AG04450 (cell line): ENCODE data around the gene MED12L. TPM values are rescaled to one million over a fixed set of nuclear protein-coding genes. Genes with fewer than 3 reads are reported as not detected.
"Not testable (repeated sequence)": the region's sequence is repeated elsewhere in the genome, so short reads cannot be mapped to it uniquely, and the experiment has no call there.

Experiments used
- CTCF ChIA-PET: fragments of 300-600, 350-600 bp; formaldehyde crosslinking; extraction: SDS; loops from one replicate; lab custom pipeline; 2022; ENCODE audit warnings: antibody characterized with exemption, inconsistent platforms; lab: Charles Lee
- POLR2A ChIA-PET: fragments of 350-600 bp; formaldehyde crosslinking; extraction: SDS; loops from one replicate; lab custom pipeline; 2021; ENCODE audit warnings: antibody characterized with exemption, inconsistent platforms; lab: Yijun Ruan, JAX
- DNase-seq: peaks from one replicate; pipeline ENCODE4 v3.0.0-alpha.2; 2011; ENCODE audit warnings: low read depth, low spot score
- H3K27ac ChIP-seq: one replicate; pipeline ENCODE4 v1.5.1; 2012; ENCODE audit warnings: low read depth, low read length, control low read depth
- H3K27me3 ChIP-seq: one replicate; pipeline ENCODE4 v1.6.0; 2012; ENCODE audit warnings: low read length; ENCODE audit not compliant: control insufficient read depth, insufficient read depth
- H3K4me3 ChIP-seq: 2 replicates; pipeline ENCODE4 v1.5.1; 2011; ENCODE audit warnings: mild to moderate bottlenecking, low read depth, low read length, control low read depth
- H3K9me3 ChIP-seq: 2 replicates; pipeline ENCODE4 v1.5.1; 2012; ENCODE audit warnings: low read length; ENCODE audit not compliant: control insufficient read depth, insufficient read depth
- CTCF ChIP-seq: IDR thresholded peaks from 2 replicates; pipeline ENCODE4 v1.5.1; 2011; ENCODE audit warnings: low read depth, low read length, control low read depth, inconsistent platforms
- polyA plus RNA-seq: library from polyadenylated mRNA; depleted of rRNA; stranded (reverse); fragments of >200 nt; gene quantifications from 2 replicates; pipeline ENCODE4 v1.2.3, GENCODE V29; 2011

The MED12L gene
- polyA plus RNA-seq, 1 experiment, result 0.26 TPM

GRCh38 chr3:151074256-151074655 is 11.2 kb upstream of the MED12L start:
- Histone ChIP-seq H3K27ac (no peak overlapping the region), H3K27me3 (peaks cover 18% of the 10 kb centered on the region), H3K9me3 (no peaks in the 10 kb centered on the region), H3K4me3 (no peak overlapping the region)
- ChIA-PET POLR2A (no interaction called here), CTCF (no interaction called here)
- no peak for DNase-seq
- no peak for TF ChIP-seq CTCF

GRCh38 chr3:151075869-151076562 is 9.4 kb upstream of the MED12L start:
- POLR2A ChIA-PET, result no interaction called here
- Histone ChIP-seq H3K4me3 (no peak overlapping the region), H3K27ac (no peak overlapping the region), H3K27me3 (peaks cover 22% of the 10 kb centered on the region), H3K9me3 (no peaks in the 10 kb centered on the region)
- TF ChIP-seq CTCF, result no peak
- DNase-seq, result no peak
- CTCF ChIA-PET, result no interaction called here

- no peak for TF ChIP-seq CTCF
- ChIA-PET CTCF (no interaction called here), POLR2A (no interaction called here)
- Histone ChIP-seq H3K27ac (no peak overlapping the region), H3K4me3 (no peak overlapping the region), H3K9me3 (no peaks in the 10 kb centered on the region), H3K27me3 (peaks cover 22% of the 10 kb centered on the region)
- no peak for DNase-seq
Observed at GRCh38 chr3:151076626-151077025, 8.8 kb upstream of the MED12L start.

- H3K9me3 ChIP-seq, CTCF ChIA-PET, H3K27ac ChIP-seq, POLR2A ChIA-PET, H3K4me3 ChIP-seq, DNase-seq: not testable (repeated sequence)
- peaks cover 39% of the 10 kb centered on the region for H3K27me3 ChIP-seq
Observed at GRCh38 chr3:151081082-151081481, 4.4 kb upstream of the MED12L start.

GRCh38 chr3:151082880-151083838 is 2.3 kb upstream of the MED12L start:
- TF ChIP-seq CTCF, result no peak
- DNase-seq, result no peak
- H3K4me3 ChIP-seq, result no peak overlapping the region
- ChIA-PET CTCF (interaction anchor here (1.5 kb wide), 1 partner anchor 63 kb away, joined by 3 read pairs; no protein-coding TSS in a partner anchor), POLR2A (interaction anchor here (0.6 kb wide), 1 partner anchor 325 kb away, joined by 5 read pairs; no protein-coding TSS in a partner anchor)
- peaks cover 38% of the 10 kb centered on the region for H3K27me3 ChIP-seq
- H3K9me3 ChIP-seq, result peaks cover 3% of the 10 kb centered on the region; the same call in 1 of the 2 replicates
- no peak overlapping the region for H3K27ac ChIP-seq
